Testis (tissue), 3 donors: ENCODE data around the gene CD63. TPM values are rescaled to one million over a fixed set of nuclear protein-coding genes. Genes with fewer than 3 reads are reported as not detected.

Experiments
- DNase-seq: peaks from one replicate; pipeline ENCODE4 v3.0.0-alpha.2; 2019
- H3K27ac ChIP-seq, 2 donors: fragments of 200-600 bp; sonication (generic); one replicate each; pipeline ENCODE4 v1.5.1; 2019
- H3K27me3 ChIP-seq: fragments of 200-600 bp; sonication (generic); one replicate; pipeline ENCODE4 v1.5.1; 2019
- H3K36me3 ChIP-seq: fragments of 200-600 bp; sonication (generic); one replicate; pipeline ENCODE4 v1.5.1; 2017; ENCODE audit warnings: low read depth; ENCODE audit errors: missing control alignments
- H3K4me1 ChIP-seq: fragments of 200-600 bp; sonication (generic); one replicate; pipeline ENCODE4 v1.5.1; 2019
- H3K4me3 ChIP-seq, 2 donors: fragments of 200-600 bp; sonication (generic); one replicate each; pipeline ENCODE4 v1.5.1; 2017 to 2019
- H3K9me3 ChIP-seq: fragments of 200-600 bp; sonication (generic); one replicate; pipeline ENCODE4 v1.5.1; 2017
- POLR2A ChIP-seq: fragments of 450-650 bp; IDR thresholded peaks from one replicate; pipeline ENCODE4 v1.6.1; 2017; ENCODE audit warnings: antibody characterized with exemption, mild to moderate bottlenecking, moderate library complexity
- WGBS, 2 donors: methylation state at CpG; one replicate each; pipeline ENCODE4 v1.1.5; 2018; 5-methylcytosine and 5-hydroxymethylcytosine counted together
- intact Hi-C: fragments of 100-400 bp; cut with DNase I; formaldehyde crosslinking; loops from one replicate; pipeline ENCODE4 v1.15.1; 2023; ENCODE audit warnings: low total_unique reads
- polyA plus RNA-seq: library from polyadenylated mRNA; stranded (reverse); fragments of 350-450 nt; fragmentation: Illumina TruSeq; extraction: RNeasy Lipid Tissue Mini Kit (QIAGEN cat#74804); gene quantifications from one replicate; pipeline ENCODE4 v1.2.3, GENCODE V29; 2014; ENCODE audit warnings: low read depth, low replicate concordance; ENCODE audit not compliant: insufficient read depth
- total RNA-seq, 2 donors: library from RNA; depleted of rRNA; stranded (reverse); fragments of >200 nt; gene quantifications; one replicate each; pipeline ENCODE4 v1.2.3, GENCODE V29; 2016
- TF ChIP-seq, protein P1 (sequence below), 3 experiments: fragments of 450-650 bp in 2 of 3; fragments of 200-600 bp in 1 of 3; sonication (generic) in 1 of 3; IDR thresholded peaks; one replicate each; pipeline ENCODE4 v1.5.1; 2016 to 2019; ENCODE audit warnings: antibody characterized with exemption in 3 of 3, mild to moderate bottlenecking in 2 of 3, moderate library complexity in 1 of 3

Gene CD63
- total and polyA plus RNA-seq, 3 donors from 2014 or later = 600 to 668 (median 655) TPM

DNA sequence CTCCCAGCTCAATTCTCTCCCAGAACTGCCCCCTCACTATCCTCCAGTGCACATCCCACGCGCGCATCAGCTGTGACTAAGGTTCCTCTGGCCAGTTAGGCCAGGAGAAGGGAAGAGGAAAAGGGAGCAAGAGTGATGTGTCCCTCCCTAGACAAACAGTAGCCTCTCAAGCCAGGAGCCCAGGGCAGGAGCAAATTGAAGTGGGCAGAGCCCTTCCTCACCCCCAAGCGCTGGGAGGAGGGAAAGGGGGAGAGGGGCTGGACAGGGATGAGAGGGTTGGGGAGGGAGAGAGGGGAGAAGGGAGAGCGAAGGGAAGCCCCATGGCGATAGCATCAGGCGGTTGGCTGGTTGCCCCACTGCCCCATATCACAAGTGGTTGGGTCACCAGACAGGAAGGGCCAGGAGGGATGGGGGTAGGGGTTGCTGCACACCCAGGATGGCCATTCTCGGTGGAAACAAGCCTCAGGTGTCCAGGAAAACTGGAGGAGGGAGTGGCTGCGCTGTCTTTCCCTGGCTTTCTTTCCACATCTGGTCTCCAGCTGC, 1.1 kb downstream of the CD63 start:
- H3K36me3 ChIP-seq = no peaks in the 10 kb centered on the region
- peaks cover 36% of the 10 kb centered on the region for H3K4me1 ChIP-seq
- H3K27ac ChIP-seq = peak overlapping the region; percentile 99 to 100
- WGBS, 2 donors = 0 to 1% methylated on average over 9 of the region's 9 CpGs
- no peak for TF ChIP-seq POLR2A
- TF ChIP-seq, protein P1, sequence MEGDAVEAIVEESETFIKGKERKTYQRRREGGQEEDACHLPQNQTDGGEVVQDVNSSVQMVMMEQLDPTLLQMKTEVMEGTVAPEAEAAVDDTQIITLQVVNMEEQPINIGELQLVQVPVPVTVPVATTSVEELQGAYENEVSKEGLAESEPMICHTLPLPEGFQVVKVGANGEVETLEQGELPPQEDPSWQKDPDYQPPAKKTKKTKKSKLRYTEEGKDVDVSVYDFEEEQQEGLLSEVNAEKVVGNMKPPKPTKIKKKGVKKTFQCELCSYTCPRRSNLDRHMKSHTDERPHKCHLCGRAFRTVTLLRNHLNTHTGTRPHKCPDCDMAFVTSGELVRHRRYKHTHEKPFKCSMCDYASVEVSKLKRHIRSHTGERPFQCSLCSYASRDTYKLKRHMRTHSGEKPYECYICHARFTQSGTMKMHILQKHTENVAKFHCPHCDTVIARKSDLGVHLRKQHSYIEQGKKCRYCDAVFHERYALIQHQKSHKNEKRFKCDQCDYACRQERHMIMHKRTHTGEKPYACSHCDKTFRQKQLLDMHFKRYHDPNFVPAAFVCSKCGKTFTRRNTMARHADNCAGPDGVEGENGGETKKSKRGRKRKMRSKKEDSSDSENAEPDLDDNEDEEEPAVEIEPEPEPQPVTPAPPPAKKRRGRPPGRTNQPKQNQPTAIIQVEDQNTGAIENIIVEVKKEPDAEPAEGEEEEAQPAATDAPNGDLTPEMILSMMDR (IDR thresholded peaks at IDR 0.05) = no peak
- intact Hi-C loops = no loop called here
- no peaks in the 10 kb centered on the region for H3K9me3 ChIP-seq
- H3K27me3 ChIP-seq = no peaks in the 10 kb centered on the region
- peak overlapping the region; percentile 90 to 95 for H3K4me3 ChIP-seq
- DNase-seq = peak; percentile 83

DNA sequence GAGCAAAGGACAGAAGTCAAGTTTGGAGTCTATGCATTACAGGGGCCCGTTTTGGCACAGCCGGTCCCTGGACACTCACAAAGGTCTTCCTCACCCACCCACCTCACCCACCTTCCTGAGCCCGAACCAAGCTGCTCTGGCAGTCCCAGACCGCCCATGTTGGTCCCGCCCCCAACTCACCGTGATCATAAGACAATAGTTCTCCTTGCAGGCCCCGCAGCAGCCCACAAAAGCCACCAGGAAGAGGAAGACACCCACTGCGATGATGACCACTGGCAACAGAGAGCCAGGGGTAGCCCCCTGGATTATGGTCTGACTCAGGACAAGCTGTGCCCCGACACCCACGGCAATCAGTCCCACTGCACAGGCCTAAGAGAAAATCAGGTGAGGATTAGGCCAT, 1.8 kb downstream of the CD63 start:
- DNase-seq = no peak
- TF ChIP-seq, protein P1 (IDR thresholded peaks at IDR 0.05) = no peak
- TF ChIP-seq POLR2A = no peak
- Histone ChIP-seq H3K27me3 (no peaks in the 10 kb centered on the region), H3K4me1 (peaks cover 36% of the 10 kb centered on the region), H3K36me3 (no peaks in the 10 kb centered on the region), H3K27ac (peak overlapping the region; percentile 99 to 100), H3K4me3 (peak overlapping the region in 1 of 2 donors; percentile 90), H3K9me3 (no peaks in the 10 kb centered on the region)
- intact Hi-C loops = no loop called here
- WGBS, 2 donors = 24 to 36% methylated on average over 9 to 10 of the region's 10 CpGs

DNA sequence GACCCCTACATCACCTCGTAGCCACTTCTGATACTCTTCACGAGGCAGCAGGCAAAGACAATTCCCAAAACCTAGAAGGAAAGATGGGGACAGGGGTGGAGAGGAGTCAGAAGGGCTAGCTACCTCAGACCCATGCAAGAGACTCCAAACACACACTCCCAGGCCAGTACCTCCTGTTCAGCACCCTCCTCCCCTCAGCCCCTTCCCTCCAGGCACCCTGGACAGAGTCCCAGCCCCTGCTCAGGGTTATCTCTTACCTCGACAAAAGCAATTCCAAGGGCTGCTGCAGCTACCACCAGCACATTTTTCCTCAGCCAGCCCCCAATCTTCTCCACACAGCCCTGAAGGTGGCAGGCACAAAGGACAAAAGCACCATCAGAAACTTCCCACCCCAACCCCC, 3.3 kb downstream of the CD63 start:
- intact Hi-C loops = no loop called here
- no peak overlapping the region for H3K27ac ChIP-seq
- no peaks in the 10 kb centered on the region for H3K9me3 ChIP-seq
- H3K4me3 ChIP-seq = no peak overlapping the region
- H3K4me1 ChIP-seq = peaks cover 38% of the 10 kb centered on the region
- no peaks in the 10 kb centered on the region for H3K27me3 ChIP-seq
- no peaks in the 10 kb centered on the region for H3K36me3 ChIP-seq
- 46 to 52% methylated on average over 3 of the region's 3 CpGs for WGBS, 2 donors
- DNase-seq = no peak
- TF ChIP-seq, protein P1 (IDR thresholded peaks at IDR 0.05) = no peak
- TF ChIP-seq POLR2A = no peak

DNA sequence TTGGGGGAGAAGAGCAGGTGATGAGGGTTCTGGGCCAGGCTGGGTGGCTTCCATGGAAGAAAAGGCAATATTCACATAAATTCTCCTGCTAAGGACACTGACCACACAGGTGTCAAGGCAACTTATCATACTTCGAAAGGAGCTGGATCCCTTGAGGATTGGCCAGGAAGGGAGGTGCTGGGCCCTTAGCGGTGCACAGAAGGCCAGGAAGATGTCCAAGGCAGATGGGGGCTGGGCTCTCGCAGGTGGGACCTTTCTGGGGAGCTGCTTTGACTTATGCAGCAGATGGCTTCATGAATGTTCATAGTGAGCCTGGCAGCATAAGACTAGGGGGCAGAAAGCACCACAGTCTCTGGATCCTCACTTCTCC, 3.9 kb downstream of the CD63 start:
- no peak for DNase-seq
- no peaks in the 10 kb centered on the region for H3K9me3 ChIP-seq
- H3K4me1 ChIP-seq = peaks cover 38% of the 10 kb centered on the region
- no peaks in the 10 kb centered on the region for H3K36me3 ChIP-seq
- no peaks in the 10 kb centered on the region for H3K27me3 ChIP-seq
- 46 to 59% methylated on average over 3 of the region's 3 CpGs for WGBS, 2 donors
- TF ChIP-seq, protein P1 (IDR thresholded peaks at IDR 0.05) = peak in 1 of 3 experiments; percentile 4
- no peak for TF ChIP-seq POLR2A
- H3K27ac ChIP-seq = no peak overlapping the region
- no peak overlapping the region for H3K4me3 ChIP-seq
- intact Hi-C loops = no loop called here

DNA sequence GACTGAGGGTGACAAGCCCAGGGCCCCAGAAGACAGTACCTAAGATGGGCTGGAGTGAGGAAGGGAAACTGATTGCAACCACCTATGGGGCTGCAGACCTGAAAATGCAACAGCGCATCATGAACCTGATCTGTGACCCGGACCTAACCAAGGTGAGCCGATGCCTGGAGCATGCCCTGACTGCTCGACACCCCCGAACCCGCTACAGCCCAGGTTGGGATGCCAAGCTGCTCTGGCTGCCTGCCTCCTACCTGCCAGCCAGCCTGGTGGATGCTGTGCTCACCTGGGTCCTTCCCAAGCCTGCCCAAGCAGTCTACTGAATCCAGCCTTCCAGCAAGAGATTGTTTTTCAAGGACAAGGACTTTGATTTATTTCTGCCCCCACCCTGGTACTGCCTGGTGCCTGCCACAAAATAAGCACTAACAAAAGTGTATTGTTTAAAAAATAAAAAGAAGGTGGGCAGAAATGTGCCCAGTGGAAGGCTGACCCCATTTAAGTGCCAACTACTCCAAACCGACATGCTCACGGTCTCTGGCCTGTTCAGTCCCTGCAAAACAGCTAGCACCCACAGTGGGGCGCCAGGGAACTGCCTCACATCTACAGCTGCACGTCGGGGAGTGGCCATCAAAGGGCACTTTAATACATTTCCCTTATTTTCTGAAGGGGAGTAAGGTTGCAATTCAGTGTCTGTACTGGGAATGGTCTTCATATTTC, 4.4 kb downstream of the CD63 start:
- WGBS, 2 donors = 38 to 62% methylated on average over 5 to 11 of the region's 11 CpGs
- H3K4me3 ChIP-seq = no peak overlapping the region
- TF ChIP-seq, protein P1 (IDR thresholded peaks at IDR 0.05) = peak in 2 of 3 experiments; percentile 21 to 50
- no peak for TF ChIP-seq POLR2A
- intact Hi-C loops = no loop called here
- H3K4me1 ChIP-seq = peaks cover 44% of the 10 kb centered on the region
- no peak overlapping the region for H3K27ac ChIP-seq
- no peaks in the 10 kb centered on the region for H3K27me3 ChIP-seq
- DNase-seq = peak; percentile 85
- H3K36me3 ChIP-seq = no peaks in the 10 kb centered on the region
- H3K9me3 ChIP-seq = no peaks in the 10 kb centered on the region
